Measurements from ENCODE around the gene XRCC1. TPM values are rescaled to one million over a fixed set of nuclear protein-coding genes. Genes with fewer than 3 reads are reported as not detected.

The XRCC1 gene
- total and polyA plus RNA-seq, 2 of the 8 experiments (the other 6 are each of a cell fraction or from before 2014, with no cell fraction given) = 42.5 to 44.4 TPM

- Histone ChIP-seq H4K91ac (replicated peaks; ENCODE audit: insufficient read length, low read length) (no peak overlapping the region), H2BK12ac (ENCODE audit: low read depth, low read length) (no peak overlapping the region), H3K9me3 (ENCODE audit: insufficient read depth in 2 of 2, low read depth in 1 of 2, low read length in 1 of 2) (peaks cover 0 to 7% of the 10 kb centered on the region in 2 experiments; a peak in 1 of 4 replicates), H3K23me2 (ENCODE audit: low read depth, low read length) (0 out of 2 replicates have a peak, but pooled peaks cover 4% of the 10 kb centered on the region), H3K56ac (replicated peaks; ENCODE audit: insufficient read length, low read depth, low read length) (no peak overlapping the region), H4K20me1 (replicated peaks in 1 of 2; ENCODE audit: control insufficient read depth in 1 of 2, insufficient read depth in 2 of 2, low read length in 2 of 2) (no peaks in the 10 kb centered on the region), H3K4me3 (ENCODE audit: extremely low read depth in 1 of 4, insufficient read depth in 2 of 4, low read depth in 3 of 4, low read length in 4 of 4) (no peak overlapping the region), H3K4ac (replicated peaks; ENCODE audit: insufficient read length, low read depth, low read length) (no peak overlapping the region), H3K27me3 (replicated peaks in 1 of 4; ENCODE audit: control insufficient read depth in 3 of 4, extremely low read depth in 1 of 4, insufficient read depth in 3 of 4, low read length in 3 of 4) (no peaks in the 10 kb centered on the region; a peak in 1 of 7 replicates), H2BK15ac (ENCODE audit: low read length) (no peak overlapping the region), H3K4me1 (replicated peaks in 1 of 4; ENCODE audit: control insufficient read depth in 3 of 4, insufficient read depth in 4 of 4, low read length in 3 of 4) (peaks cover 0 to 10% (median 4%) of the 10 kb centered on the region in 4 experiments; a peak in 6 of 7 replicates), H3K9ac (replicated peaks in 1 of 4; ENCODE audit: extremely low read depth in 1 of 4, low read depth in 3 of 4, low read length in 3 of 4) (no peak overlapping the region), H3K79me1 (ENCODE audit: low read depth, low read length) (no peaks in the 10 kb centered on the region), H4K5ac (ENCODE audit: insufficient read length, low read depth, low read length) (no peak overlapping the region), H3K23ac (ENCODE audit: insufficient read length) (no peak overlapping the region), H3K36me3 (ENCODE audit: control insufficient read depth in 2 of 4, insufficient read depth in 4 of 4, low read length in 3 of 4) (peaks cover 8 to 58% (median 35%) of the 10 kb centered on the region in 4 experiments; a peak in 7 of 8 replicates), H3K14ac (ENCODE audit: insufficient read length) (no peak overlapping the region), H3K18ac (ENCODE audit: extremely low read depth, low read length) (no peak overlapping the region), H2AK5ac (ENCODE audit: low read depth, low read length) (no peak overlapping the region), H3K27ac (ENCODE audit: low read depth, low read length) (no peak overlapping the region), H3K4me2 (ENCODE audit: insufficient read depth in 1 of 2, low read depth in 2 of 2, low read length in 2 of 2) (no peak overlapping the region), H2AFZ (ENCODE audit: low read length) (no peak overlapping the region), H2BK120ac (replicated peaks; ENCODE audit: low read depth, low read length) (no peak overlapping the region), H4K8ac (ENCODE audit: extremely low read depth, insufficient read depth, low read length) (no peak overlapping the region), H2BK20ac (ENCODE audit: low read length) (no peak overlapping the region), H2BK5ac (ENCODE audit: low read depth, low read length) (no peak overlapping the region), H3K79me2 (ENCODE audit: control insufficient read depth in 1 of 2, insufficient read depth in 2 of 2, low read length in 2 of 2) (no peaks in the 10 kb centered on the region)
- POLR2A ChIA-PET (ENCODE audit: partially characterized antibody) = no interaction called here
- FAIRE-seq (no peak), DNase-seq (ENCODE audit: low read depth in 1 of 2, low spot score in 2 of 2) (no peak)
- CTCF ChIA-PET (ENCODE audit: partially characterized antibody) = interaction anchor here (1.0 to 8.0 kb wide), 3 partner anchors 16 to 113 kb away, joined by 3 to 122 read pairs (median 62); no protein-coding TSS in a partner anchor
- TF ChIP-seq MAX (IDR thresholded peaks at IDR 0.05) (no peak), EZH2 (IDR thresholded peaks at IDR 0.05; ENCODE audit: low read depth, low read length, severe bottlenecking) (no peak), CHD2 (IDR thresholded peaks at IDR 0.05; ENCODE audit: low read length) (no peak), EP300 (IDR thresholded peaks at IDR 0.05; ENCODE audit: borderline replicate concordance in 1 of 2, low read depth in 2 of 2, low read length in 2 of 2) (no peak), SP4 (IDR thresholded peaks at IDR 0.05; ENCODE audit: low read length) (no peak), RBBP5 (IDR thresholded peaks at IDR 0.05; ENCODE audit: borderline replicate concordance, low read depth, low read length) (no peak), CHD1 (IDR thresholded peaks at IDR 0.05; ENCODE audit: low read depth, low read length) (no peak), RFX5 (IDR thresholded peaks at IDR 0.05; ENCODE audit: borderline replicate concordance, low read depth, low read length) (no peak), NANOG (IDR thresholded peaks at IDR 0.05; ENCODE audit: insufficient read depth, low read depth, low read length, poor library complexity, severe bottlenecking) (no peak), CBX8 (IDR thresholded peaks at IDR 0.05; ENCODE audit: borderline replicate concordance, low read depth, low read length) (no peak), PHF8 (conservative IDR thresholded peaks at IDR 0.05; ENCODE audit: low read depth, low read length) (no peak), CREB1 (IDR thresholded peaks at IDR 0.05) (no peak), SP2 (IDR thresholded peaks at IDR 0.05; ENCODE audit: low read length) (no peak), USF2 (IDR thresholded peaks at IDR 0.05; ENCODE audit: low read length) (no peak)
These were observed 36.4 kb downstream of the XRCC1 start for GRCh38 chr19:43538922-43539321.
